ENCODE data around the gene RSPH9. TPM values are rescaled to one million over a fixed set of nuclear protein-coding genes. Genes with fewer than 3 reads are reported as not detected.
A peak's percentile ranks its signal among the peaks of the same experiment; 100 is the strongest.

The RSPH9 gene
- total and polyA plus RNA-seq, 5 donors: 0.11 to 0.29 (median 0.16) TPM; not detected in 1

DNA sequence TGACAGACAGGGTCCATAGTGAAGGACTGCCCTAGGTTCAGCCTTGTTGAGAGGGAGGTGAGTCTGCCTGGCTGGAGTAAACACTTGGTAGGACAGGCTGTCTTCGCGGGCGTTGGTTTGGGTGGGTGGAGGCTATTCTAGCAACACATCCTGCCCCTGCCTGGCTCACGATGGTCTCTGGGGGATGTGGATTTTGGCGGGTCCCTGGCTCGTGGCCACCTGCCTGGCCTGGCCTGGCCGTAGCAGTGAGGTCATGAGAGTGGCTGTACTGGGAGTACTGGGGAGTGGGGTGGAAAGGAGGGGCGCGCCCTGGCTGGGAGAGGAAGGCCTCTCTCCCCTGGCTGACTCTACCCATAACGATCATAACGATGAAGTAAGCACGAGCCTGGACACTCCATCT is 73.0 kb downstream of the RSPH9 start:
- peak; percentile 89 to 95 (median 91) for DNase-seq
- H3K9me3 ChIP-seq (ENCODE audit: control insufficient read depth, low read length): no peaks in the 10 kb centered on the region
- peaks cover 21% of the 10 kb centered on the region for H3K4me1 ChIP-seq (ENCODE audit: control insufficient read depth, insufficient read depth, low read length)
- H3K4me3 ChIP-seq (ENCODE audit: low read length): no peak overlapping the region
- peak overlapping the region; percentile 64 for H3K27ac ChIP-seq (ENCODE audit: low read length)
- intact Hi-C loops (cut with DNase I): no loop called here
- H3K27me3 ChIP-seq (ENCODE audit: control insufficient read depth, insufficient read depth): no peaks in the 10 kb centered on the region
- peak; percentile 91 to 94 for ATAC-seq
- 51% methylated on average over 12 of the region's 12 CpGs for WGBS

DNA sequence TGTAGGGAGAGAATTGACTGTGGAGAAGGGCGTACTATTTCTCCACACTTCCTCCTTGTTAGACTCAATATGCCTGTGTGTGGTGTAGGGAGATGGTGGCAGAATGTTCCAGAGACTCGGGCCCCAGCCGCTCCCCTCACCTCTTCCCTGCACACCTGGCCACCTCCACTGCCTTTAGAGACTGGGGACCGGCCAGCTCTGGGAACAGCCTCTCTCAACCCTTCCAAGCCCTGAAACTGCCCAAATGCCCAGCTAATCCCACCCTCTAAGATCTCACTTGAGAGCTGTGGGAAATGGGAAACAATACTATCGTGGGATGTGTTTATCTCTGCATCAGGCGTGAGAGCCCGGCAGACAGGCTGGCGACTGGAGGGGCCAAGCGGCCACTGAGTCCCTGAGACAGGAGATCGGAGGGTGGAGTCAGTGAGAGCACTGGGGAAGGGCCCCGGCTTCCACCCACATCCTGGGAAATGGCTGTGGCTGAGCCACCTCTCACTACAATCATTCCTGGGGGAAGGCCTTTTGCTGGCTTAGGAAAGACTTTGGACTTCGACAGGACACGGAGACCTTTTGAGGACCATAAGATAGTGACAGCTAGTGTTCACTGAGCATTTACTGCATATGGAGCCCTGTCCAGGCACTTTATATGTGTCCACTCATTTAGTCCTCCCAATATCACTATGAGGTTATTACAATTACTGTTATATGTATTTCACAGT is 73.7 kb downstream of the RSPH9 start:
- intact Hi-C loops (cut with DNase I): no loop called here
- Histone ChIP-seq H3K4me1 (ENCODE audit: control insufficient read depth, insufficient read depth, low read length) (peaks cover 21% of the 10 kb centered on the region), H3K27me3 (ENCODE audit: control insufficient read depth, insufficient read depth) (no peaks in the 10 kb centered on the region), H3K9me3 (ENCODE audit: control insufficient read depth, low read length) (no peaks in the 10 kb centered on the region), H3K27ac (ENCODE audit: low read length) (peak overlapping the region; percentile 64), H3K4me3 (ENCODE audit: low read length) (no peak overlapping the region)
- ATAC-seq (peak; percentile 4 to 65), DNase-seq (peak in 2 of 3 donors; percentile 55 to 72)
- WGBS: 63% methylated on average over 13 of the region's 13 CpGs

DNA sequence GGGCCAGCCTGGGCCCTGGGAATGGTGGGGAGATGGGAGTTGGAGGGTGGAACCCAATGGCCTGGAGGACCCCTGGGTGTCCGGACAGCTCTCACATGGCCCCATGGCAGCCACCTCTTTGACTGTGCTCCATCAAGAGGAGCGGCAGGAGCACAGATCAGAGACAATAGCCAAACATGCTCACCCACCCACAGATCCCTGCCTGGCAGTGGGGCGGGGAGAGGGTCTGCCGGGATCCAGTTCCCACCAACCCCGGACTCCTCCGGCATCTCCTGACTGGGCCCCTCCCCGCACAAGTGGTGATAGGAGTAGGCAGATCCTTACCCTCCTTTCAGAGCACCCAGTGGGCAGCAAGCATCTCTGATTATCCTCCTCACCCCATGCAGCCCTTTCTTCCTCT is 74.7 kb downstream of the RSPH9 start:
- intact Hi-C loops (cut with DNase I): no loop called here
- Histone ChIP-seq H3K27me3 (ENCODE audit: control insufficient read depth, insufficient read depth) (no peaks in the 10 kb centered on the region), H3K9me3 (ENCODE audit: control insufficient read depth, low read length) (no peaks in the 10 kb centered on the region), H3K4me3 (ENCODE audit: low read length) (no peak overlapping the region), H3K27ac (ENCODE audit: low read length) (peak overlapping the region; percentile 0), H3K4me1 (ENCODE audit: control insufficient read depth, insufficient read depth, low read length) (peaks cover 17% of the 10 kb centered on the region)
- WGBS: 90% methylated on average over 7 of the region's 7 CpGs
- DNase-seq (peak in 1 of 3 donors; percentile 35), ATAC-seq (no peak)

DNA sequence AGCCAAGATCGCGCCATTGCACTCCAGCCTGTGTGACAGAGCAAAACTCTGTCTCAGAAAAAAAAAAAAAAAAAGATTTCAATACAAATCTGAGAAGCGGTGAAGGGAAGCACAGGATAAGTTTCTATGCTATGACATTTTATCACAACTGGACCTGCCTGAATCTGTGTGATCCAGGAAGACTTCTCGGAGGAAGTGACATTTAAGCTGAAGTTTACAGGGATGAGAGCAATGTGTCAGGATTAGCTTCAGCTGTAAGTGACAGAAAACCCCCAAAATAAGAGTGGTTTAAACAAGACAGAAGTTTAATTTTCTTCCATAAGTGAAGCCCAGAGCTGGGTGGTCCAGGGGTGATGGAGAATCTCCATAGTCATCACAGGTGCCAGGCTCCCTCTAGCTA is 76.2 kb downstream of the RSPH9 start:
- 90% methylated on average over 4 of the region's 4 CpGs for WGBS
- intact Hi-C loops (cut with DNase I): no loop called here

More for the DNA sequence above, 76.2 kb downstream of the RSPH9 start:
- H3K4me3 ChIP-seq (ENCODE audit: low read length): no peak overlapping the region
- H3K27ac ChIP-seq (ENCODE audit: low read length): no peak overlapping the region
- H3K4me1 ChIP-seq (ENCODE audit: control insufficient read depth, insufficient read depth, low read length): peaks cover 13% of the 10 kb centered on the region
- DNase-seq (no peak), ATAC-seq (no peak)
- no peaks in the 10 kb centered on the region for H3K27me3 ChIP-seq (ENCODE audit: control insufficient read depth, insufficient read depth)
- no peaks in the 10 kb centered on the region for H3K9me3 ChIP-seq (ENCODE audit: control insufficient read depth, low read length)

Other genes with a start within 250 kb of the RSPH9 start
- gene ABCC10, start 217.5 kb upstream of the RSPH9 start, total RNA-seq: 10 to 100 TPM; 11.0 to 16.0 (median 14.0) TPM
- gene ABCC10, start 217.5 kb upstream of the RSPH9 start, polyA plus RNA-seq: 12.7 TPM
- under 1 TPM in 3 of 4 donors, not detected in 1; 0.42 to 0.49 (median 0.47) TPM for gene DLK2, start 189.5 kb upstream of the RSPH9 start, total RNA-seq
- 1.1 TPM for gene DLK2, start 189.5 kb upstream of the RSPH9 start, polyA plus RNA-seq
- 10 to 100 TPM; 17.2 to 23.9 (median 20.1) TPM for gene TJAP1, start 167.5 kb upstream of the RSPH9 start, total RNA-seq
- 15.5 TPM for gene TJAP1, start 167.5 kb upstream of the RSPH9 start, polyA plus RNA-seq
- 1 to 10 TPM in 3 of 4 donors, under 1 TPM in 1; 0.82 to 2.5 (median 1.7) TPM for gene LRRC73, start 134.7 kb upstream of the RSPH9 start, total RNA-seq
- 1.1 TPM for gene LRRC73, start 134.7 kb upstream of the RSPH9 start, polyA plus RNA-seq
- 10 to 100 TPM; 70.3 to 84.1 (median 71.9) TPM for gene YIPF3, start 128.1 kb upstream of the RSPH9 start, total RNA-seq
- gene YIPF3, start 128.1 kb upstream of the RSPH9 start, polyA plus RNA-seq: 95.0 TPM
- 10 to 100 TPM; 14.1 to 24.8 (median 15.6) TPM for gene POLR1C, start 127.9 kb upstream of the RSPH9 start, total RNA-seq
- 13.9 TPM for gene POLR1C, start 127.9 kb upstream of the RSPH9 start, polyA plus RNA-seq
- 10 to 100 TPM; 10.4 to 18.5 (median 14.7) TPM for gene XPO5, start 69.0 kb upstream of the RSPH9 start, total RNA-seq
- 4.9 TPM for gene XPO5, start 69.0 kb upstream of the RSPH9 start, polyA plus RNA-seq
- 1 to 10 TPM; 5.6 to 9.4 (median 8.5) TPM for gene POLH, start 68.9 kb upstream of the RSPH9 start, total RNA-seq
- 3.1 TPM for gene POLH, start 68.9 kb upstream of the RSPH9 start, polyA plus RNA-seq
- 10 to 100 TPM; 21.8 to 30.7 (median 28.5) TPM for gene GTPBP2, start 15.8 kb upstream of the RSPH9 start, total RNA-seq
- 24.6 TPM for gene GTPBP2, start 15.8 kb upstream of the RSPH9 start, polyA plus RNA-seq
- 10 to 100 TPM; 24.4 to 25.6 (median 25.0) TPM for gene MAD2L1BP, start 9.2 kb upstream of the RSPH9 start, total RNA-seq
- 21.6 TPM for gene MAD2L1BP, start 9.2 kb upstream of the RSPH9 start, polyA plus RNA-seq
- 10 to 100 TPM; 33.1 to 39.0 (median 34.9) TPM for gene MRPS18A, start 42.8 kb downstream of the RSPH9 start, total RNA-seq
- gene MRPS18A, start 42.8 kb downstream of the RSPH9 start, polyA plus RNA-seq: 58.0 TPM
- gene VEGFA, start 125.2 kb downstream of the RSPH9 start, total RNA-seq: 100 to 1,000 TPM; 163 to 296 (median 219) TPM
- 246 TPM for gene VEGFA, start 125.2 kb downstream of the RSPH9 start, polyA plus RNA-seq